Stimulated activated CD8-positive, alpha-beta memory T cell treated with anti-CD3 and anti-CD28 coated beads, Interleukin-15, amount 100 ng/mL, for 48 hours (primary cell): Measurements from ENCODE around the gene TSNAX.
A peak's percentile ranks its signal among the peaks of the same experiment; 100 is the strongest.
"Not testable (repeated sequence)": the region's sequence is repeated elsewhere in the genome, so short reads cannot be mapped to it uniquely, and the experiment has no call there.

ENCODE experiments used
- DNase-seq, 2 donors: peaks; one replicate each; pipeline ENCODE4 v3.0.0-alpha.2; 2020; ENCODE audit warnings: low read depth in 2 of 2

The TSNAX gene, protein sequence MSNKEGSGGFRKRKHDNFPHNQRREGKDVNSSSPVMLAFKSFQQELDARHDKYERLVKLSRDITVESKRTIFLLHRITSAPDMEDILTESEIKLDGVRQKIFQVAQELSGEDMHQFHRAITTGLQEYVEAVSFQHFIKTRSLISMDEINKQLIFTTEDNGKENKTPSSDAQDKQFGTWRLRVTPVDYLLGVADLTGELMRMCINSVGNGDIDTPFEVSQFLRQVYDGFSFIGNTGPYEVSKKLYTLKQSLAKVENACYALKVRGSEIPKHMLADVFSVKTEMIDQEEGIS

DNA sequence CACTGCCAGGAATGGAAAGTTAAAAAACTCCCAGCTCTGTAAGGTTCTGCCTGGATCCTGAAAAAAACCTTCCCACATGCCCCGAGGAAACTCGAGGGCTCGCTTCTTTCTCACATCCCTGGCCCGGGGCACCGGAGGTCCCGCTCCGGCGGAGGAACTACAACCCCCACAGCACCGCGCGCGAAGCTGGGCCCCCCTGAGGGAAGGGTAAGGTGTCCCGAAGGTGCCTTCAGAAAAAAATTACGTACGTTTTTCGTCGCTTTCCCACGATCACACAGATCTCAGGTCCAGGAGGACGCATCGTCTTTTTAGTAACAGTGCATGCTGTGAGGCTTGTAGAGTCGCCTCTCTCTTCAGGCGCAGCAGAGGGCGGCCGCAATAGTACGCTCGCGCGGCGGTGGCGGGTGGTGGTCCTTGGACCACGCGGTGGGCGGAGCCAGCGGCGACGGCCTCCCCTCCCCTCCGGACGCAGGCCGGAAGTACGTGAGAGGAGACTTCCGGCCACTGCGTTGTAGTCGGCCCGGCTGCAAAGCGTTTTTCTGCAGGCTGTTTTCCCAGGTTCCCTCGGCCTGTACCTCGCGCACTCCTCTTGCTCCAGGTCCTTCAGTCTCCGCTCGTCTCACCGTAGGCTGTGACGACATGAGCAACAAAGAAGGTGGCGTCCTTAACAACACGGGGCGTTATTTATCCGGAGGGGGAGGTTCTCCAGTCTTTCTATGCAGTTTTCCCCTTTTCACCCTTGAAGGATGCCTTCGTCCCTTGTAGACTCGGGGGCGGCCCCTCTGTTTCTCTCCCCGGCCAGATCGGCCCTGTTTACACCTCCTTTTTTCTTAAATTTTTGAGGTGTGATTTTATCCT is at the start of gene TSNAX:
TSS of gene TSNAX (plus strand) at position 498 of the 858 bp plus-strand sequence. CDS start at position 640, 142 bp downstream.
- peak; percentile 84 to 88 for DNase-seq

DNA sequence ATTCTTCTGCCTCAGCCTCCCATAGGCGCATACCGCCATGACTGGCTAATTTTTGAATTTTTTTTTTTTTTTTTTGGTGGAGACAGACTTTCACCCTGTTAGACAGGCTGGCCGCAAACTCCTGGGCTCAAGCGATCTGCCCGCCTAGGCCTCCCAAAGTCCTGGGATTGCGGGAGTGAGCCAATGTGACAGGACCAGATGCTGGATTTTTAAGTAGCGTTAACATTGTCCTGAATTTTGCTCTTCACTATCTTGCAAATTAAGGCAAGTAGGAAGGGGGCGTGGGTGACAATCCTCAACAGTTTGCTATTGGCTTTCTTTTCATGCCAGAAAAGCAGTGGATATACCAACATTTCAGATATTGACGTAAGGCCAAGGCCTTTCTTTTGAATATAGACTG is 49.7 kb upstream of the TSNAX start:
- no peak for DNase-seq

- no peak for DNase-seq
These were observed 48.5 kb upstream of the TSNAX start for GRCh38 chr1:231480008-231480407.

DNA sequence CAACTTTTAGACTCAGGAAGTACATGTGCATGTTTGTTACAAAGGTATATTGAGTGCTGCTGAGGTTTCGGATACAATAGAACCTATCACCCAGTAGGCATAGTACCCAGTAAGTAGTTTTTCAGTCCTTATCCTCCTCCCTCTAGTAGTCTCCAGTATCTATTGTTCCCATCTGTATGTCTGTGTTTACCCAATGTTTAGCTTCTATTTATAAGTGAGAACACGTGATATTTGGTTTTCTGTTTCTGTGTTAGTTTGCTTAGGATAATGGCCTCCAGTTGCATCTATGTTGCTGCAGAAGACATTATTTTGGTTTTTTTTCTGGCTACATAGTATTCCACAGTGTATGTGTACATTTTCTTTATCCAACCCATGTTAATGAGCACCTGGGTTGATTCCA is 47.2 kb upstream of the TSNAX start:
- DNase-seq, result no peak

DNA sequence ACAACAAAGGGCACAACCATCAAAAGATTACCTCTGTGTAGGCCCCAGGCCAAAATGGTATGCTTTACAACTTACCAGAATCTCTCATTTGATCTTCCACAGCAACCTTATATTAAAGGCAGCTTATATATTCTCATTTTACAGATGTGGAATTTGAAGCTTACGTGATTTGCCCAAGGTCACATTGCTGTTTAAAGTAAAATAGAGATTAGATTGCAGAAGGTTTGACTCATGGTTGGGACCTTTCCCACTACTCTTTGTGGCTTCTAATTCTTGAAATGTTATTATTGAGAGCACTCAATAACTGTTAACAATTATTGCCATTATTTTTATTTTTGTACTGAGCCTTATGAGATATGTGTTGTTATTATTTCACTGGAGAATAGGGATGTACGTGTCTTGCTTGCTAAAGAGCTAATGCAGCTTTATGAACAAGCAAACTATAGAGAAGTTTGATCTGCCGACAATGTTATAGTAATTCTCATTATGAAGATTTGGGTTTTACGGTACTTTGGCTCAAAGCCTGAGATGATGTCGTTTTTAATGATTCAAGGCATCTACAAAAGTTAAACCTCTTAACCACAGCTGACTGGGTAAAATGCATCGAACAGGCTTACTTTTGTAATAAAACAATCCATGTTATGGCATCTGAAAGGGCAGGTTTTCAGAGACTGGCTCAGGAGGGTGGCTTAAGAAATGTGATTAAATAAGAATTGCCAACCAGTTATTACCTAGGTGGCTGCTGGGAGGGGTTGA is 43.3 kb upstream of the TSNAX start:
- no peak for DNase-seq

DNA sequence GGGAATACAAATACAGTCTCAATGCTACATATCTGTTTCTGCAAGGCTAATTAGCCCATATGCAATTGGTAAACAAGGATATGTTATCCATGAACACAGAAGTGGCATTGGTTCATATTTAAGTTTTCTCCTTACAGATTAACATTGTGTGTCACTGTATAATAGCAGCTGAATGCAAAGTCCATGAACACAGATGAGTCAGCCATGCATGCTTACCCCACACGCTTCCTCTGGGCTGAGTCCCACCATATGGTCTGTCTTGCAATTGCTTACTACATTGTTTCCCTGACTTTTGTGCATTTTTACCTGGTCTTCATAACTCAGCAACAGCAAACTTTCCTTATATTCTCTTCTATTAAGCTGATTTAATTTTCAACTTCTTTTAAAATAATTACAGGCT is 41.5 kb upstream of the TSNAX start:
- DNase-seq, result no peak

DNA sequence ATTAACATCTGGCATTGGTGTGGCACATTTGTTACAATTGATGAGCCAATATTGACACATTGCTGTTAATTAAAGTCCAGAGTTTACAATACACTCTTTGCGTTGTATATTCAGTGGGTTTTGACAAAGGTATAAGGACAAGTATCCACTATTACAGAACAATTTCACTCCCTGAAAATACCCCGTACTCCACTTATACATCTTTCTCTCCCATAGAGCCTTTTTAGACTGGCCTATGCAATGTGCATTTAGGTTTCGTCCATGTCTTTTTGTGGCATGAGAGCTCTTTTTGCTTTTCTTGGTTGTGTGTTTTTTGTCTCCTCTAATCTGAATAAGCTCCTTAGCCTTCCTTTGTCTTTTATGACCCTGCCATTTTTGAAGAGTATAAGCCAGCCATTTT is 40.6 kb upstream of the TSNAX start:
- DNase-seq, result no peak

GRCh38 chr1:231493421-231494185 is 34.9 kb upstream of the TSNAX start:
- no peak for DNase-seq

DNA sequence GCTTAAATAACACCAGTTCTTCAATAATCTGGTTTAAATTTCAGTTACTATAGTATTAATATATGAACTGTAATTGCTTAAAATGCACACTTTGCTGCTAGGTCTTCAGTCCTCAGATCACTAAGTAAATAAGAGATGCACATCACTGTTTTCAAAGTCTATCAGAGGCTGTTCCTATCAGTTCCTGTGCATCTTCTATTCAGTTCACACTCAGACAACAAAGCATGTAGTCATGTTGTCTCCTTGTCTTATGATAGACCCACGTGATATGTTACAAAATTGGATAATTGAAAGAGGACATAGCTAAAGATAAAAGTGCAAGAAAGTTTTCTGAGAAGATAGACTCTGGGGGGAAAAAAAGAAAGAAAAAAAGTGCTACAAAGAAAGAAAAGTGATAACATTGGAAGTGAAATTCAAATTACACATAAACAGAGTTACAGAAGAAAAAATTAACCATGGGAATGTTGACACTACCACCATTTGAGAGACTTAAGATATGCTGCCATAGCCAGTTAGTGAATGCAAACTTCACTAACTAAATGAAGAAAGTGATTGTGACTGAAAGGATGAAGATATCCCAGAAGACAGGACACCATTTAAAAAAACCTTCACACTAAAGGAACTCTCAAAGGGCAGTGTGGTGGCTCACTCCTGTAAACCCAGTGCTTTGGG is 33.9 kb upstream of the TSNAX start:
- DNase-seq, result no peak

- no peak for DNase-seq
These were observed 30.8 kb upstream of the TSNAX start for GRCh38 chr1:231497629-231498152.

GRCh38 chr1:231499148-231499763 is 29.2 kb upstream of the TSNAX start:
- DNase-seq, result no peak

- DNase-seq, result no peak
These were observed 27.8 kb upstream of the TSNAX start for GRCh38 chr1:231500666-231501065.

DNA sequence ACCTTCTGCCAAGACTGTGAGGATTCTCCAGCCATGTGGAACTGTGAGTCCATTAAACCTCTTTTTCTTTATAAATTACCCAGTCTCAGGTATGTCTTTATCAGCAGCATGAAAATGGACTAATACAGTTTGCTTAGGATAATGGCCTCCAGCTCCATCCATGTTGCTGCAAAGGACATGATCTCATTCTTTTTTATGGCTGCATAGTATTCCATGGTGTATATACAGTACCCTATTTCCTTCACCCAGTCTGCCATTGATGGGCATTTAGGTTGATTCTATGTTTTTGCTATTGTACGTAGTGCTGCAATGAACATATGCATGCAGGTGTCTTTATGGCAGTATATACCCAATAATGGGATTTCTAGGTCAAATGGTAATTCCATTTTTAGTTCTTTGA is 25.3 kb upstream of the TSNAX start:
- not testable (repeated sequence) for DNase-seq

- DNase-seq, result no peak
These were observed 20.8 kb upstream of the TSNAX start for GRCh38 chr1:231507476-231508355.

- no peak for DNase-seq
These were observed 20.0 kb upstream of the TSNAX start for GRCh38 chr1:231508497-231508896.

DNA sequence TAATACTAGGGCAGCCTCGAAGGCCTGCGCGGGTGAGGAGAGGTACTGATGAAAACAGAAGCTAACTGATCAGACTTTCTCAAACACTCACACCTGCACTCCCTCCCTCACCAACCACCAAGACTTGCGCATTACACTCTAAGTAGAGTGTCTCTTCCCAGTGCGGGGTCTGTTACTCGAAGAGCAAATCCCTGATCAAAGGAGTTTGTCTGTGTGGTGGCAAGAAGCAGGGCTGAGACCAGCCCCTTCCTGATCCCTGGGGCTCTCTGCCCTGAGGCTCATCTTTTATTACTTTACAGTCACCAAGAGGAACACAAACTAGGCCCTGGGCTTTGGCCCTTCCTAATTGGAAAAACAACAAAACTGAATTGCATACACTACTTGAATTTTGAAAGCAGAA is 19.5 kb upstream of the TSNAX start:
- DNase-seq, result no peak

GRCh38 chr1:231512147-231512698 is 16.2 kb upstream of the TSNAX start:
- DNase-seq, result no peak

DNA sequence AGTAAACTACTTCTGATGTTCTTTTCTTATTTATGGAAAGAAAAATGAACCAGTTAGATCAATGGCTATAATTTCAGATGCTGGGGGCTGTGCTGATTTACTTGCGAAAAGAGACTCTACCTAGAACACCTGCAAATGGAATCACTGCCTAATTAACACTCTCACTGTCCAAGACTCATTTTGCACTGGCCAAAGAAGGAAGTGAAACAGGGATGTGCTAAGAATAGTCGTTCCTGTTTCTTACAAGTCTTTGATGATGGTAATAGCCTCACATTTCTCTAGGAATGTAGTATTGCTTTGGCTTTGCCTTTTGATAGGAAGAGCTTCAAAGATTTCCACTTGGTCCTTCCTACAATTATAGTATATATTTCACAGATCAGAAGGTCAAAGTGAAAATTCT is 12.7 kb upstream of the TSNAX start:
- no peak for DNase-seq

- no peak for DNase-seq
These were observed 11.4 kb upstream of the TSNAX start for GRCh38 chr1:231517076-231517475.
